ENCODE data around the gene NXNL2. TPM values are rescaled to one million over a fixed set of nuclear protein-coding genes. Genes with fewer than 3 reads are reported as not detected.

The NXNL2 gene
- total and polyA plus RNA-seq, 2 experiments from 2014 or later, result 3.4 to 5.1 TPM

DNA sequence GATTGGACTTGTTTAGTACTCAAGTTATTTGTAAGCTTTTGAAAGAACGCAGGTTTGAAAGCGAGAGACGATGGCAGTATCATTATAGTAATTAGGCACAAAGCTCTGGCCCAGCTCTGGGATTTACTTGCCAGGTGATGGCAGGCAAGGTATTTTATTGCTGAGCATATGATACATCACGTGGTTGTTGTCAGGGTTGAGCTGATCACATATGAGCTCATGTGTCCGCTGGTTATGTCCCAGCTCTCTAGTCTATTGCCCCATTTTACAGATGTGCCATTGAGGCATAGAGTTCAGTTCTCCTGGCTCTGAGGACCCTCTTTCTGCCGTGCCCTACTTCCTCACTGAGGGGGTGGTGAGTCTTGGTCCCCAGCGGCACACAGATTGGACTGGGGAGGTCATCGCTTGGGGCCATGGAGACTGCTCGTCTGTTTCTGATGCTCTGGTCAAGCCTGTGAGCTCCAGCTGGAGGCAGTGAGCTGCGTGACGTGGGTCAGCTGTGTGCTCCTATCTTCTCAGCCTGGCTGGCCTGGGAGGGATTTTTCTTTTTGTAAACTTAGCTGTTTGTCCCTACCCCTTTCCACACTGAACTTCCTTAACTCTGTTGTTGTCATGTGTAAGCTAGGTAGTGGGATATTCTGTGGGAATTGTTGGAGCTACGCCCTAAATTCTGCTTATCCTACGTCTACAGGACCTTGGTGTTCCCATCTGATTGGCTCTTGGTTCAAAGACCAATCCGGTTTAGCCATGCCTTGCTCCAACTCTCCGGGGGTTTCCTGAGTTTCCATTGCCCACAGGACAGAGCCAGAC is 2.2 kb downstream of the NXNL2 start (continued):
- TF ChIP-seq, protein P1, sequence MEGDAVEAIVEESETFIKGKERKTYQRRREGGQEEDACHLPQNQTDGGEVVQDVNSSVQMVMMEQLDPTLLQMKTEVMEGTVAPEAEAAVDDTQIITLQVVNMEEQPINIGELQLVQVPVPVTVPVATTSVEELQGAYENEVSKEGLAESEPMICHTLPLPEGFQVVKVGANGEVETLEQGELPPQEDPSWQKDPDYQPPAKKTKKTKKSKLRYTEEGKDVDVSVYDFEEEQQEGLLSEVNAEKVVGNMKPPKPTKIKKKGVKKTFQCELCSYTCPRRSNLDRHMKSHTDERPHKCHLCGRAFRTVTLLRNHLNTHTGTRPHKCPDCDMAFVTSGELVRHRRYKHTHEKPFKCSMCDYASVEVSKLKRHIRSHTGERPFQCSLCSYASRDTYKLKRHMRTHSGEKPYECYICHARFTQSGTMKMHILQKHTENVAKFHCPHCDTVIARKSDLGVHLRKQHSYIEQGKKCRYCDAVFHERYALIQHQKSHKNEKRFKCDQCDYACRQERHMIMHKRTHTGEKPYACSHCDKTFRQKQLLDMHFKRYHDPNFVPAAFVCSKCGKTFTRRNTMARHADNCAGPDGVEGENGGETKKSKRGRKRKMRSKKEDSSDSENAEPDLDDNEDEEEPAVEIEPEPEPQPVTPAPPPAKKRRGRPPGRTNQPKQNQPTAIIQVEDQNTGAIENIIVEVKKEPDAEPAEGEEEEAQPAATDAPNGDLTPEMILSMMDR (conservative IDR thresholded peaks at IDR 0.05; ENCODE audit: low read depth in 2 of 2), result no peak
- TF ChIP-seq, protein P2, sequence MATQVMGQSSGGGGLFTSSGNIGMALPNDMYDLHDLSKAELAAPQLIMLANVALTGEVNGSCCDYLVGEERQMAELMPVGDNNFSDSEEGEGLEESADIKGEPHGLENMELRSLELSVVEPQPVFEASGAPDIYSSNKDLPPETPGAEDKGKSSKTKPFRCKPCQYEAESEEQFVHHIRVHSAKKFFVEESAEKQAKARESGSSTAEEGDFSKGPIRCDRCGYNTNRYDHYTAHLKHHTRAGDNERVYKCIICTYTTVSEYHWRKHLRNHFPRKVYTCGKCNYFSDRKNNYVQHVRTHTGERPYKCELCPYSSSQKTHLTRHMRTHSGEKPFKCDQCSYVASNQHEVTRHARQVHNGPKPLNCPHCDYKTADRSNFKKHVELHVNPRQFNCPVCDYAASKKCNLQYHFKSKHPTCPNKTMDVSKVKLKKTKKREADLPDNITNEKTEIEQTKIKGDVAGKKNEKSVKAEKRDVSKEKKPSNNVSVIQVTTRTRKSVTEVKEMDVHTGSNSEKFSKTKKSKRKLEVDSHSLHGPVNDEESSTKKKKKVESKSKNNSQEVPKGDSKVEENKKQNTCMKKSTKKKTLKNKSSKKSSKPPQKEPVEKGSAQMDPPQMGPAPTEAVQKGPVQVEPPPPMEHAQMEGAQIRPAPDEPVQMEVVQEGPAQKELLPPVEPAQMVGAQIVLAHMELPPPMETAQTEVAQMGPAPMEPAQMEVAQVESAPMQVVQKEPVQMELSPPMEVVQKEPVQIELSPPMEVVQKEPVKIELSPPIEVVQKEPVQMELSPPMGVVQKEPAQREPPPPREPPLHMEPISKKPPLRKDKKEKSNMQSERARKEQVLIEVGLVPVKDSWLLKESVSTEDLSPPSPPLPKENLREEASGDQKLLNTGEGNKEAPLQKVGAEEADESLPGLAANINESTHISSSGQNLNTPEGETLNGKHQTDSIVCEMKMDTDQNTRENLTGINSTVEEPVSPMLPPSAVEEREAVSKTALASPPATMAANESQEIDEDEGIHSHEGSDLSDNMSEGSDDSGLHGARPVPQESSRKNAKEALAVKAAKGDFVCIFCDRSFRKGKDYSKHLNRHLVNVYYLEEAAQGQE (IDR thresholded peaks at IDR 0.05; ENCODE audit: unreplicated experiment), result no peak
- TF ChIP-seq CREB1 (CRISPR knock-in tag; IDR thresholded peaks at IDR 0.05; ENCODE audit: low read depth) (no peak), ZNF114 (CRISPR knock-in tag; IDR thresholded peaks at IDR 0.05) (no peak), EZH2phosphoT487 (IDR thresholded peaks at IDR 0.05; ENCODE audit: unreplicated experiment) (no peak), POLR2AphosphoS5 (IDR thresholded peaks at IDR 0.05; ENCODE audit: low read depth) (no peak), NANOG (IDR thresholded peaks at IDR 0.05; ENCODE audit: borderline replicate concordance) (no peak), ZNF331 (CRISPR knock-in tag; IDR thresholded peaks at IDR 0.05; ENCODE audit: low read depth) (no peak)
- TF ChIP-seq, protein P3, sequence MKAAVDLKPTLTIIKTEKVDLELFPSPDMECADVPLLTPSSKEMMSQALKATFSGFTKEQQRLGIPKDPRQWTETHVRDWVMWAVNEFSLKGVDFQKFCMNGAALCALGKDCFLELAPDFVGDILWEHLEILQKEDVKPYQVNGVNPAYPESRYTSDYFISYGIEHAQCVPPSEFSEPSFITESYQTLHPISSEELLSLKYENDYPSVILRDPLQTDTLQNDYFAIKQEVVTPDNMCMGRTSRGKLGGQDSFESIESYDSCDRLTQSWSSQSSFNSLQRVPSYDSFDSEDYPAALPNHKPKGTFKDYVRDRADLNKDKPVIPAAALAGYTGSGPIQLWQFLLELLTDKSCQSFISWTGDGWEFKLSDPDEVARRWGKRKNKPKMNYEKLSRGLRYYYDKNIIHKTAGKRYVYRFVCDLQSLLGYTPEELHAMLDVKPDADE (IDR thresholded peaks at IDR 0.05), result no peak

DNA sequence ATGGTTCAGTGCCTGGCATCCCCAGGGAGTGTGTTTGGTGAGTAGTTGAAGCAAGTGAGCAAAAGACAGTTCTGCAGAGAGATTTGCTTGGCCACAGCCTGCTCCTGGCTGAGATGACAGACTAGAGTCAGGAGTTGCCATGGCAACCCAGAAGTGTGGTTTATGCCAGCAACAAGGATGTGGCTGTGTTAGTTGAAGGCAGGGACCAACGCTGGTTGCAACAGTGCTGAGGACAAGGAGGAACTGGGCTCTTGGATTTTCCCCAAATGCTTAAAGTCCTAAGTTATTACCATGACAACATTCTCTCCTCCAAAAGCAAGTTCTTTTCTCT is 2.7 kb downstream of the NXNL2 start:
- H3K4me1 ChIP-seq (ENCODE audit: insufficient read depth), result peaks cover 8% of the 10 kb centered on the region; the same call in 1 of the 2 replicates
- peaks cover 20% of the 10 kb centered on the region for H3K27me3 ChIP-seq (ENCODE audit: insufficient read depth)
- peaks cover 9% of the 10 kb centered on the region; the same call in 1 of the 2 replicates for H3F3A ChIP-seq (replicated peaks; ENCODE audit: low read depth)
- peaks cover 6% of the 10 kb centered on the region for H3K9me3 Mint-ChIP-seq
- H3K27me3 Mint-ChIP-seq (ENCODE audit: insufficient read depth, low read depth, poor library complexity), result peaks cover 24% of the 10 kb centered on the region
- no peaks in the 10 kb centered on the region for H3K36me3 ChIP-seq (ENCODE audit: insufficient read depth)
- H4K20me1 ChIP-seq (replicated peaks; ENCODE audit: insufficient read depth), result no peaks in the 10 kb centered on the region; the same call in 1 of the 2 replicates
- no peak overlapping the region for H3K27ac ChIP-seq (ENCODE audit: low read depth)
- H2AFZ ChIP-seq, result no peak overlapping the region
- no peaks in the 10 kb centered on the region for H3K79me2 ChIP-seq (replicated peaks; ENCODE audit: insufficient read depth)
- H3K4me3 ChIP-seq, result no peak overlapping the region
- TF ChIP-seq, protein P4, sequence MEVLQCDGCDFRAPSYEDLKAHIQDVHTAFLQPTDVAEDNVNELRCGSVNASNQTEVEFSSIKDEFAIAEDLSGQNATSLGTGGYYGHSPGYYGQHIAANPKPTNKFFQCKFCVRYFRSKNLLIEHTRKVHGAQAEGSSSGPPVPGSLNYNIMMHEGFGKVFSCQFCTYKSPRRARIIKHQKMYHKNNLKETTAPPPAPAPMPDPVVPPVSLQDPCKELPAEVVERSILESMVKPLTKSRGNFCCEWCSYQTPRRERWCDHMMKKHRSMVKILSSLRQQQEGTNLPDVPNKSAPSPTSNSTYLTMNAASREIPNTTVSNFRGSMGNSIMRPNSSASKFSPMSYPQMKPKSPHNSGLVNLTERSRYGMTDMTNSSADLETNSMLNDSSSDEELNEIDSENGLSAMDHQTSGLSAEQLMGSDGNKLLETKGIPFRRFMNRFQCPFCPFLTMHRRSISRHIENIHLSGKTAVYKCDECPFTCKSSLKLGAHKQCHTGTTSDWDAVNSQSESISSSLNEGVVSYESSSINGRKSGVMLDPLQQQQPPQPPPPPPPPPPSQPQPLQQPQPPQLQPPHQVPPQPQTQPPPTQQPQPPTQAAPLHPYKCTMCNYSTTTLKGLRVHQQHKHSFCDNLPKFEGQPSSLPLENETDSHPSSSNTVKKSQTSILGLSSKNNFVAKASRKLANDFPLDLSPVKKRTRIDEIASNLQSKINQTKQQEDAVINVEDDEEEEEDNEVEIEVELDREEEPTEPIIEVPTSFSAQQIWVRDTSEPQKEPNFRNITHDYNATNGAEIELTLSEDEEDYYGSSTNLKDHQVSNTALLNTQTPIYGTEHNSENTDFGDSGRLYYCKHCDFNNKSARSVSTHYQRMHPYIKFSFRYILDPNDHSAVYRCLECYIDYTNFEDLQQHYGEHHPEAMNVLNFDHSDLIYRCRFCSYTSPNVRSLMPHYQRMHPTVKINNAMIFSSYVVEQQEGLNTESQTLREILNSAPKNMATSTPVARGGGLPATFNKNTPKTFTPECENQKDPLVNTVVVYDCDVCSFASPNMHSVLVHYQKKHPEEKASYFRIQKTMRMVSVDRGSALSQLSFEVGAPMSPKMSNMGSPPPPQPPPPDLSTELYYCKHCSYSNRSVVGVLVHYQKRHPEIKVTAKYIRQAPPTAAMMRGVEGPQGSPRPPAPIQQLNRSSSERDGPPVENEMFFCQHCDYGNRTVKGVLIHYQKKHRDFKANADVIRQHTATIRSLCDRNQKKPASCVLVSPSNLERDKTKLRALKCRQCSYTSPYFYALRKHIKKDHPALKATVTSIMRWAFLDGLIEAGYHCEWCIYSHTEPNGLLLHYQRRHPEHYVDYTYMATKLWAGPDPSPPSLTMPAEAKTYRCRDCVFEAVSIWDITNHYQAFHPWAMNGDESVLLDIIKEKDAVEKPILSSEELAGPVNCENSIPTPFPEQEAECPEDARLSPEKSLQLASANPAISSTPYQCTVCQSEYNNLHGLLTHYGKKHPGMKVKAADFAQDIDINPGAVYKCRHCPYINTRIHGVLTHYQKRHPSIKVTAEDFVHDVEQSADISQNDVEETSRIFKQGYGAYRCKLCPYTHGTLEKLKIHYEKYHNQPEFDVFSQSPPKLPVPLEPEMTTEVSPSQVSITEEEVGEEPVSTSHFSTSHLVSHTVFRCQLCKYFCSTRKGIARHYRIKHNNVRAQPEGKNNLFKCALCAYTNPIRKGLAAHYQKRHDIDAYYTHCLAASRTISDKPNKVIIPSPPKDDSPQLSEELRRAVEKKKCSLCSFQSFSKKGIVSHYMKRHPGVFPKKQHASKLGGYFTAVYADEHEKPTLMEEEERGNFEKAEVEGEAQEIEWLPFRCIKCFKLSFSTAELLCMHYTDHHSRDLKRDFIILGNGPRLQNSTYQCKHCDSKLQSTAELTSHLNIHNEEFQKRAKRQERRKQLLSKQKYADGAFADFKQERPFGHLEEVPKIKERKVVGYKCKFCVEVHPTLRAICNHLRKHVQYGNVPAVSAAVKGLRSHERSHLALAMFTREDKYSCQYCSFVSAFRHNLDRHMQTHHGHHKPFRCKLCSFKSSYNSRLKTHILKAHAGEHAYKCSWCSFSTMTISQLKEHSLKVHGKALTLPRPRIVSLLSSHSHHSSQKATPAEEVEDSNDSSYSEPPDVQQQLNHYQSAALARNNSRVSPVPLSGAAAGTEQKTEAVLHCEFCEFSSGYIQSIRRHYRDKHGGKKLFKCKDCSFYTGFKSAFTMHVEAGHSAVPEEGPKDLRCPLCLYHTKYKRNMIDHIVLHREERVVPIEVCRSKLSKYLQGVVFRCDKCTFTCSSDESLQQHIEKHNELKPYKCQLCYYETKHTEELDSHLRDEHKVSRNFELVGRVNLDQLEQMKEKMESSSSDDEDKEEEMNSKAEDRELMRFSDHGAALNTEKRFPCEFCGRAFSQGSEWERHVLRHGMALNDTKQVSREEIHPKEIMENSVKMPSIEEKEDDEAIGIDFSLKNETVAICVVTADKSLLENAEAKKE (CRISPR knock-in tag; IDR thresholded peaks at IDR 0.05), result no peak
- no peak overlapping the region for H3K4me3 Mint-ChIP-seq
- no peak overlapping the region for H3K27ac Mint-ChIP-seq
- ATAC-seq (no peak), DNase-seq (ENCODE audit: low spot score) (peak; percentile 38)
- peaks cover 10% of the 10 kb centered on the region for H3K4me1 Mint-ChIP-seq
- H3K36me3 Mint-ChIP-seq (ENCODE audit: low read depth), result no peaks in the 10 kb centered on the region; the same call in 2 of the 3 replicates
- H3K4me2 ChIP-seq, result no peak overlapping the region
- H3K9me2 ChIP-seq (ENCODE audit: insufficient read depth), result no peaks in the 10 kb centered on the region
